SK-N-MC (cell line): Measurements from ENCODE around the gene MCMBP.
"Not testable (repeated sequence)": the region's sequence is repeated elsewhere in the genome, so short reads cannot be mapped to it uniquely, and the experiment has no call there.

Source experiments
- DNase-seq: peaks from one replicate; pipeline ENCODE4 v3.0.0-alpha.2; 2011; ENCODE audit warnings: low read depth, low spot score
- H3K27ac ChIP-seq: fragments of 200-600 bp; sonication (generic); 2 replicates; pipeline ENCODE4 v1.5.1; 2016; ENCODE audit warnings: mixed run types
- H3K36me3 ChIP-seq: fragments of 200-600 bp; sonication (generic); 2 replicates; pipeline ENCODE4 v1.6.1; 2017; ENCODE audit warnings: antibody characterized with exemption, low read length, mixed read lengths; ENCODE audit not compliant: insufficient read depth
- H3K4me3 ChIP-seq: fragments of 200-600 bp; sonication (generic); 2 replicates; pipeline ENCODE4 v1.5.1; 2016
- H3K9ac ChIP-seq: fragments of 200-600 bp; sonication (generic); 2 replicates; pipeline ENCODE4 v1.8.0; 2017; ENCODE audit warnings: mixed run types, mixed read lengths; ENCODE audit not compliant: insufficient read length
- H3K9me3 ChIP-seq: fragments of 200-600 bp; sonication (generic); 2 replicates; pipeline ENCODE4 v1.6.1; 2017; ENCODE audit warnings: low read depth, mild to moderate bottlenecking, antibody characterized with exemption, low read length, moderate library complexity, mixed read lengths
- EZH2 ChIP-seq: fragments of 200-600 bp; sonication (generic); IDR thresholded peaks from one replicate; pipeline ENCODE4 v1.6.1; 2017; ENCODE audit warnings: antibody characterized with exemption
- FOXP2 ChIP-seq: optimal IDR thresholded peaks from 2 replicates; pipeline ENCODE3; 2011; ENCODE audit warnings: mild to moderate bottlenecking, moderate library complexity; ENCODE audit not compliant: insufficient read depth; ENCODE audit errors: extremely low read length, control extremely low read depth
- POLR2AphosphoS5 ChIP-seq: IDR thresholded peaks from 2 replicates; pipeline ENCODE4 v1.6.1; 2012; ENCODE audit warnings: mild to moderate bottlenecking, low read depth, low read length, borderline replicate concordance

MCMBP gene

GRCh38 chr10:119805702-119806230, 66.9 kb downstream of the MCMBP start:
- no peaks in the 10 kb centered on the region for H3K9me3 ChIP-seq
- no peak for DNase-seq
- H3K9ac ChIP-seq: no peak overlapping the region
- TF ChIP-seq FOXP2 (no peak), EZH2 (no peak), POLR2AphosphoS5 (no peak)
- H3K36me3 ChIP-seq: no peaks in the 10 kb centered on the region
- H3K27ac ChIP-seq: no peak overlapping the region; the same call in 1 of the 2 replicates
- H3K4me3 ChIP-seq: no peak overlapping the region

DNA sequence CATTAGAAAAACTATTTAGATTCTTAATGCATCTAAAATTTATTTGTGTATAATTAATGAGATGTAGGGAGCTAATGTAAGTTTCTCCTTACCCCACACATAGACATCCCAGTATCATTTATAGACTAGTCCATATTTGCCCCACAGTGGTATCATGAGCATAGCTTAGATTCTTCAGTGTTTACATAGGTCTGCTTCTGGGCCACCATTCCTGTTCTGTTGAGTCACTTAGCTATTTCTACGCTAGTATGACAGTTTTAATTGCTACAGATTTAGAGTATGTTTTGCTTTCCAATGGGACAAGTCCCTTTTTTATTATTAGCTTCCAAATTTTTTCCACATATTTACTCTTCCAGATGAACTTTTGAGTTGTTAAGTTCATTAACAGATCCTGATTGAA, 69.4 kb downstream of the MCMBP start:
- Histone ChIP-seq H3K9me3 (no peaks in the 10 kb centered on the region), H3K27ac (no peak overlapping the region), H3K4me3 (no peak overlapping the region), H3K36me3 (no peaks in the 10 kb centered on the region), H3K9ac (no peak overlapping the region)
- DNase-seq: no peak
- TF ChIP-seq FOXP2: no peak
- no peak for TF ChIP-seq EZH2
- TF ChIP-seq POLR2AphosphoS5: no peak

DNA sequence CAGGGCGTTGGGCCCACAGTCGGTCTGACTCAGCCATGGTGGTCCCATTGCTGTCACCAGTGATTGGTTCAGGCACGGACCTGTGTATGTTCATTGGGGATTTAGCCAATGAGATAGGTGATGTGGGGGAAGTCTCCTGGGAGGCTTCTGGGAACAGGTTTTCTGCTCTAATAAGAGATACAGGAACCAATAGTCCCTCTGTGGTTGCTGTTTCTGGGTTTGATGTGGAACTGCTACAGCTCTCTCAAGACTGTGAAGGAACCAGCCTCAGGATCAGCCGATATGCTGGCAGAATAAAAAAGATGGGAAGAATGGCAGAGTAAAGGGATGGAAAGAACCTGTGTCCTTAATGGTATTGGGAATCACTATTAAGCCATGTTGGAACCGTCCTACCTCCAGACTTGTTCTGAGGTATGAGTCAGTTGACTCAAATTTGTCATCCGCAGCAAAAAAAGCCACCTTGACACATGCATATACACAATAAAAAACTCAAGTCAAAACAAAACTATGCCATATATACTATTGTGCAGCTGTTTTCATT, 70.6 kb downstream of the MCMBP start:
- Histone ChIP-seq H3K4me3 (no peak overlapping the region), H3K27ac (no peak overlapping the region)
- TF ChIP-seq EZH2 (no peak), POLR2AphosphoS5 (no peak), FOXP2 (no peak)

GRCh38 chr10:119801176-119801575, 71.5 kb downstream of the MCMBP start:
- H3K27ac ChIP-seq: no peak overlapping the region
- H3K36me3 ChIP-seq: no peaks in the 10 kb centered on the region
- TF ChIP-seq POLR2AphosphoS5 (no peak), EZH2 (no peak), FOXP2 (no peak)
- H3K9me3 ChIP-seq: no peaks in the 10 kb centered on the region
- no peak overlapping the region for H3K9ac ChIP-seq
- no peak for DNase-seq
- H3K4me3 ChIP-seq: no peak overlapping the region

More for the DNA sequence above, 70.6 kb downstream of the MCMBP start:
- no peak overlapping the region for H3K9ac ChIP-seq
- no peaks in the 10 kb centered on the region for H3K9me3 ChIP-seq
- H3K36me3 ChIP-seq: no peaks in the 10 kb centered on the region
- DNase-seq: no peak

GRCh38 chr10:119796039-119796438, 76.6 kb downstream of the MCMBP start:
- H3K36me3 ChIP-seq: no peaks in the 10 kb centered on the region

GRCh38 chr10:119795101-119795500, 77.5 kb downstream of the MCMBP start:
- H3K4me3 ChIP-seq, H3K27ac ChIP-seq, H3K36me3 ChIP-seq, DNase-seq, H3K9ac ChIP-seq, H3K9me3 ChIP-seq: not testable (repeated sequence)

More at GRCh38 chr10:119796039-119796438, 76.6 kb downstream of the MCMBP start:
- Histone ChIP-seq H3K4me3 (no peak overlapping the region), H3K9me3 (no peaks in the 10 kb centered on the region), H3K27ac (0 out of 2 replicates have a peak overlapping the region, but pooled peaks have one; percentile 19), H3K9ac (no peak overlapping the region)
- DNase-seq: no peak
- TF ChIP-seq POLR2AphosphoS5 (no peak), FOXP2 (no peak), EZH2 (no peak)

DNA sequence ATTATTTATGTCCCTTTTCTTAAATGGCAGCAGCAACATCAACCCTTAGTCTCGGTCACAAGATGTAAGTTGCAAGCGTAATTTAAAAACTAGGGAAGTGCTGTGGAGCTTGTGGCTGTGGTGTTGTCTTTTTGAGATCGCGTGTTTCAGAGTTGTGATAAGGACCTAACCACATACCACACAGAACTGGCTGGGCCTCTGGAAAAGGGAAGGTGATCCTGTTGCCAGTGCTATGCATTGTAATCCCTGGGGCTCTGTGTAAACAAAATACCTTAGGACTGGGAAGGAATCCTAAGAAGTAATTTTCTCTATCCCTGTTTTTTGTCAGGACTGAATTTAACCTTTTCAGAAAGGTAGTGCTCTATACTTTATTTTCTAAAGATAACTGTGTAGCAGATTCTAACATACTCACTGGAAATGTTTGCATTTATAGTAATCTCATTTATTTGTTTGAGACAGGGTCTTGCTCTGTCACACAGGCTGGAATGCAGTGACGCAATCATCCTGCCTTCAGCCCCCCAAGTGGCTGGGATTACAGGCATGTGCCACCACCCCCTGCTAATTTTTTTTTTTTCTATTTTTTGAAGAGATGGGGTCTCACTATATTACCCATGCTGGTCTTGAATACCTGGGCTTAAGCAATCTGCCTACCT, 86.4 kb downstream of the MCMBP start:
- H3K9ac ChIP-seq: no peak overlapping the region
- no peaks in the 10 kb centered on the region for H3K36me3 ChIP-seq
- no peak overlapping the region for H3K4me3 ChIP-seq
- TF ChIP-seq FOXP2: no peak
- no peak for TF ChIP-seq POLR2AphosphoS5
- no peak for TF ChIP-seq EZH2
- no peak for DNase-seq
- no peak overlapping the region for H3K27ac ChIP-seq
- H3K9me3 ChIP-seq: no peaks in the 10 kb centered on the region

DNA sequence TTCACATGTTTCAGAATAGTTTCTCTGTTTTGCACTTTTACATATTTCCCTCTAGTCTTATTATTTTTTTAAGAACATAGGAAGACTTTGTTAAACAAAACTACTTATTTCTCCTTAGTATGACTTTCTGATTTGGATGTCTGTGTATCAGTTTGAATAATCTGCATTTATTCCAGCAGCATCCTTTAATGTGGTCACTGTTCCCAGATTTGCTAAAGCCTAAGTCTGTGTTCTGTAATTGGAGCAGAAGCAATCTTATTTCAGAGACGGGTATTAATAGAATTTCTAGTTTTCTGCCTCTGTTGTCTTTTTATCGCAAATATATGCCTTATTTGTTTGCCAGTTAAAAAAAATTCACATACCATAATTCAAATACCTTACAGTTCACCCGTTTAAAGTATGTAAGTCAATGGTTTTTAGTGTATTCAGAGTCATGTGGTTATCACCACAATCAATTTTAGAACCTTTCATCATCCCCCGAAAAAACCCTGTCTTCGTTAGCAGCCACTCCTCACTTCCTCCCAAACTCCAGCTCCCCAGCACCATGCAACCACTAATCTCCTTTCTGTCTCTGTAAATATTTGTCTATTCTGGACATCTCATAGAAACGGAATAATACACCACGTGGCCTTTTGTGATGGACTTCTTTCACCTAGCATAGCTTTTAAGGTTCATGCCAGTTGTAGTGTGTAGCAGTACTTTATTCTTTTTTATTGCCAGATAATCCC, 88.1 kb downstream of the MCMBP start:
- H3K36me3 ChIP-seq: no peaks in the 10 kb centered on the region
- TF ChIP-seq POLR2AphosphoS5 (no peak), EZH2 (no peak), FOXP2 (no peak)
- no peak overlapping the region for H3K4me3 ChIP-seq
- no peaks in the 10 kb centered on the region for H3K9me3 ChIP-seq
- DNase-seq: no peak
- 0 out of 2 replicates have a peak overlapping the region, but pooled peaks have one; percentile 19 for H3K27ac ChIP-seq
- H3K9ac ChIP-seq: no peak overlapping the region

GRCh38 chr10:119783665-119784027, 89.0 kb downstream of the MCMBP start:
- TF ChIP-seq EZH2 (no peak), FOXP2 (no peak), POLR2AphosphoS5 (no peak)
- H3K9me3 ChIP-seq: no peaks in the 10 kb centered on the region
- H3K4me3 ChIP-seq: peak overlapping the region; percentile 28; the same call in 1 of the 2 replicates
- no peaks in the 10 kb centered on the region for H3K36me3 ChIP-seq
- H3K9ac ChIP-seq: no peak overlapping the region
- no peak for DNase-seq
- peak overlapping the region; percentile 73 for H3K27ac ChIP-seq
